ENCODE data around the gene CHD2. TPM values are rescaled to one million over a fixed set of nuclear protein-coding genes. Genes with fewer than 3 reads are reported as not detected.

The CHD2 gene
- total RNA-seq, 2 donors from 2014 or later = 76.3 to 137 TPM

DNA sequence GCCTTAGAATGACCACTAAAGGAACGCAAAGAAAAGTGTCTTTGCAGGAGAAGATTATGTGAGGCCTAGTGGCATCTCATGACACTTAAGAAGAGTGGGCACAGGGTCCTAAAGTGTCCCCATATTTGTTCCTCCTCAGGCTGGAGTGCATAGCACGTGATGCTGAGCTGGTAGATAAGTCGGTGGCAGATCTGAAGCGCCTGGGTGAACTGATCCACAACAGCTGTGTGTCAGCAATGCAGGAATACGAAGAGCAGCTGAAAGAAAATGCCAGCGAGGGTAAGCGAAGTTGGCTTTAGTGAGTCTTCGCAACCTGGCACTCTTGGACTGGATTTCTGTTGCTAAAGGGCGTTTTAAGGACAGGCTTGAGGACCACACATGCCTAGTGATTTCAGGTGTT lies 92.6 kb downstream of the CHD2 start:
- intact Hi-C loops (cut with DNase I) = no loop called here
- H3K4me3 ChIP-seq = no peak overlapping the region
- TF ChIP-seq, protein P1, sequence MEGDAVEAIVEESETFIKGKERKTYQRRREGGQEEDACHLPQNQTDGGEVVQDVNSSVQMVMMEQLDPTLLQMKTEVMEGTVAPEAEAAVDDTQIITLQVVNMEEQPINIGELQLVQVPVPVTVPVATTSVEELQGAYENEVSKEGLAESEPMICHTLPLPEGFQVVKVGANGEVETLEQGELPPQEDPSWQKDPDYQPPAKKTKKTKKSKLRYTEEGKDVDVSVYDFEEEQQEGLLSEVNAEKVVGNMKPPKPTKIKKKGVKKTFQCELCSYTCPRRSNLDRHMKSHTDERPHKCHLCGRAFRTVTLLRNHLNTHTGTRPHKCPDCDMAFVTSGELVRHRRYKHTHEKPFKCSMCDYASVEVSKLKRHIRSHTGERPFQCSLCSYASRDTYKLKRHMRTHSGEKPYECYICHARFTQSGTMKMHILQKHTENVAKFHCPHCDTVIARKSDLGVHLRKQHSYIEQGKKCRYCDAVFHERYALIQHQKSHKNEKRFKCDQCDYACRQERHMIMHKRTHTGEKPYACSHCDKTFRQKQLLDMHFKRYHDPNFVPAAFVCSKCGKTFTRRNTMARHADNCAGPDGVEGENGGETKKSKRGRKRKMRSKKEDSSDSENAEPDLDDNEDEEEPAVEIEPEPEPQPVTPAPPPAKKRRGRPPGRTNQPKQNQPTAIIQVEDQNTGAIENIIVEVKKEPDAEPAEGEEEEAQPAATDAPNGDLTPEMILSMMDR (IDR thresholded peaks at IDR 0.05) = no peak
- TF ChIP-seq POLR2A (IDR thresholded peaks at IDR 0.05) (no peak), POLR2AphosphoS5 (IDR thresholded peaks at IDR 0.05) (no peak)
- no peaks in the 10 kb centered on the region for H3K27me3 ChIP-seq (replicated peaks; ENCODE audit: insufficient read depth)
- 89% methylated on average over 9 of the region's 9 CpGs for WGBS
- H3K27ac ChIP-seq = no peak overlapping the region
- H3K36me3 ChIP-seq = peaks cover under 1 to 23% of the 10 kb centered on the region in 2 donors
- DNase-seq (ENCODE audit: low spot score) = no peak
- H3K9me3 ChIP-seq = no peaks in the 10 kb centered on the region
- no peaks in the 10 kb centered on the region for H3K4me1 ChIP-seq (replicated peaks)

DNA sequence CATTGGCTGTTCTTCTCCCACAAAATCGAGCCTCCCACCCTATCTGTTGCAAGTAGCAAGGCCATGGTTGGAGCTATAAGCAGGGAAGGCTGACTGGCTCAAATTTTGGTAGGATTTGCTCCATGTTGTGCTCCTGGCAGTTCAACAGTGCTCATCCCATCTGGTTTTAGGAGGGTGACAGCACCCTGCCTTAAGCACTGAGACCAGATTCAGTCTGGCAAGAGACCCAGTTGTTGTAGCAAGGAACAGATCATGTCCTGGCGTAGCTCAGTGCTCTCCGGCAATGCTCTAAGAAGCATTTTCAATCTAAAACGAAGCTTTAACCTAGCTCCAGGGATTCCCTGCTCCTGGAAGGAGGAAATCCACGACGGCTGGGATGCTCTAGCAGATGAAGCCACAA lies 97.7 kb downstream of the CHD2 start:
- Histone ChIP-seq H3K27me3 (replicated peaks; ENCODE audit: insufficient read depth) (no peaks in the 10 kb centered on the region), H3K36me3 (peaks cover 10 to 20% of the 10 kb centered on the region in 2 donors), H3K27ac (no peak overlapping the region), H3K4me3 (no peak overlapping the region), H3K9me3 (no peaks in the 10 kb centered on the region), H3K4me1 (replicated peaks) (no peaks in the 10 kb centered on the region)
- 86% methylated on average over 6 of the region's 6 CpGs for WGBS
- TF ChIP-seq POLR2AphosphoS5 (IDR thresholded peaks at IDR 0.05) = no peak
- intact Hi-C loops (cut with DNase I) = no loop called here
- no peak for DNase-seq (ENCODE audit: low spot score)

GRCh38 chr15:93001156-93001555 lies 101.0 kb downstream of the CHD2 start:
- no peak for DNase-seq (ENCODE audit: low spot score)
- WGBS = 97% methylated on average over 6 of the region's 6 CpGs
- intact Hi-C loops (cut with DNase I) = no loop called here

DNA sequence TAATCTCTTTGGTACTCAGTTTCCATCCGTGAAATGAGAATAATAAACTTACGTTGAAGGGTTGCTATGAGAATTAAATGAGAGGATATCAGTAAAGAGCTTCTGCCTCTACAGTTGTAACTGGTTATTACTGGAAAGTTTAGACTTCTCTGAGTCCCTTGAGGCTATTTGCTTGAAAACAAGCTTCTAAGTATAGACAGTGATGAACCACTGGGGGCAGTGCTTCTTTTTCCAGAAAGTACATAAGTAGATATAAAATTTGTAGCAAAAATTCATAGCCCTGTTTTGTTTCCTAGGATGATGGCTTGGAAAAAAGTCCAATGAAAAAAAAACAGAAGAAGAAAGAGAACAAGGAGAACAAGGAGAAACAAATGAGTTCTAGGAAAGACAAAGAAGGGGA lies 101.8 kb downstream of the CHD2 start:
- TF ChIP-seq POLR2AphosphoS5 (IDR thresholded peaks at IDR 0.05) = no peak
- TF ChIP-seq, protein P1 (IDR thresholded peaks at IDR 0.05) = no peak
- no peak for TF ChIP-seq POLR2A (IDR thresholded peaks at IDR 0.05)
- intact Hi-C loops (cut with DNase I) = no loop called here

More at GRCh38 chr15:93001156-93001555, 101.0 kb downstream of the CHD2 start:
- TF ChIP-seq POLR2AphosphoS5 (IDR thresholded peaks at IDR 0.05) (no peak), POLR2A (IDR thresholded peaks at IDR 0.05) (no peak)
- TF ChIP-seq, protein P1 (IDR thresholded peaks at IDR 0.05) = no peak
- Histone ChIP-seq H3K4me1 (replicated peaks) (no peaks in the 10 kb centered on the region), H3K36me3 (peaks cover 10 to 17% of the 10 kb centered on the region in 2 donors), H3K4me3 (no peak overlapping the region), H3K27ac (no peak overlapping the region), H3K9me3 (no peaks in the 10 kb centered on the region), H3K27me3 (replicated peaks; ENCODE audit: insufficient read depth) (no peaks in the 10 kb centered on the region)

DNA sequence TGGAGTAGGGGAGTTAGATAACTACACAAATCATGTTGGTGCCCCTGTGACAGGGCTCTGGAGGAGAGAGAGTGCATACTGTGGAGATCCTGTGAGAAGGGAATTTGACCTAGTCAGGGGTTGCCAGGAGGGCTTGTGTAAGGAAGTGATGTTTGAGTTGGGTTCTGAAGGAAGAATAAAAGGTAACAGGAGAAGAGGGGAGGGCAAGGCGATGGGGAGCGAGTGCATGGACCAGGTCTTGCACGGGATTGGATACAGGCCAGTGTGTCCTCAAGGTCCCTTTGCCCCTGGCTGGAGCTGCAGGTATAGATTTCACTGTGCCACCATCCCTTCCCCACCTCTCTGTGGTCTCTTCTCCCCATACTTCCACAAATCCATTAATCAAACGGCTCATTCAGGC lies 105.0 kb downstream of the CHD2 start:
- TF ChIP-seq, protein P1 (IDR thresholded peaks at IDR 0.05) = no peak
- TF ChIP-seq POLR2AphosphoS5 (IDR thresholded peaks at IDR 0.05) = no peak
- TF ChIP-seq POLR2A (IDR thresholded peaks at IDR 0.05) = no peak
- H3K36me3 ChIP-seq = peaks cover 5 to 11% of the 10 kb centered on the region in 2 donors
- WGBS = 87% methylated on average over 4 of the region's 4 CpGs
- no peak for DNase-seq (ENCODE audit: low spot score)
- no peaks in the 10 kb centered on the region for H3K9me3 ChIP-seq
- no peaks in the 10 kb centered on the region for H3K27me3 ChIP-seq (replicated peaks; ENCODE audit: insufficient read depth)
- intact Hi-C loops (cut with DNase I) = no loop called here
- H3K4me1 ChIP-seq (replicated peaks) = no peaks in the 10 kb centered on the region
- no peak overlapping the region for H3K27ac ChIP-seq
- no peak overlapping the region for H3K4me3 ChIP-seq

More for the DNA sequence above, 101.8 kb downstream of the CHD2 start:
- no peaks in the 10 kb centered on the region for H3K27me3 ChIP-seq (replicated peaks; ENCODE audit: insufficient read depth)
- H3K4me3 ChIP-seq = no peak overlapping the region
- no peaks in the 10 kb centered on the region for H3K4me1 ChIP-seq (replicated peaks)
- DNase-seq (ENCODE audit: low spot score) = no peak
- H3K36me3 ChIP-seq = peaks cover 10 to 17% of the 10 kb centered on the region in 2 donors
- H3K27ac ChIP-seq = no peak overlapping the region
- no peaks in the 10 kb centered on the region for H3K9me3 ChIP-seq
- WGBS = 91% methylated on average over 2 of the region's 2 CpGs
